Subcutaneous abdominal adipose tissue (tissue), 5 donors: ENCODE data around the gene THBS2.

Experiments
- H3K27ac ChIP-seq: one replicate; pipeline ENCODE4 v1.7.0; 2013; ENCODE audit warnings: low read depth, mild to moderate bottlenecking, inconsistent platforms, low read length, moderate library complexity
- H3K27me3 ChIP-seq, 5 donors: one replicate each; pipeline ENCODE4 v1.7.0; 2013; ENCODE audit warnings: low read length in 5 of 5, inconsistent platforms in 1 of 5; ENCODE audit not compliant: control insufficient read depth in 5 of 5, insufficient read depth in 4 of 5
- H3K36me3 ChIP-seq, 5 donors: one replicate each; pipeline ENCODE4 v1.7.0; 2013; ENCODE audit warnings: low read length in 5 of 5; ENCODE audit not compliant: control insufficient read depth in 5 of 5, insufficient read depth in 5 of 5
- H3K4me1 ChIP-seq, 5 donors: one replicate each; pipeline ENCODE4 v1.7.0; 2013; ENCODE audit warnings: low read length in 5 of 5, mild to moderate bottlenecking in 3 of 5, moderate library complexity in 1 of 5; ENCODE audit not compliant: control insufficient read depth in 5 of 5, insufficient read depth in 5 of 5
- H3K4me3 ChIP-seq, 5 donors: one replicate each; pipeline ENCODE4 v1.7.0; 2013; ENCODE audit warnings: low read length in 5 of 5, low read depth in 1 of 5
- H3K9ac ChIP-seq, 5 donors: one replicate each; pipeline ENCODE4 v1.7.0; 2013; ENCODE audit warnings: low read length in 5 of 5, mild to moderate bottlenecking in 4 of 5, moderate library complexity in 3 of 5
- H3K9me3 ChIP-seq, 5 donors: one replicate each; pipeline ENCODE4 v1.7.0; 2013; ENCODE audit warnings: low read length in 5 of 5; ENCODE audit not compliant: control insufficient read depth in 5 of 5
- donor health status: healthy.
- donor health status: healthy.
- donor health status: healthy.
- donor health status: healthy.
- donor health status: healthy.

THBS2 gene

GRCh38 chr6:169236545-169236944 lies 17.1 kb downstream of the THBS2 start:
- no peak overlapping the region for H3K9ac ChIP-seq
- H3K9me3 ChIP-seq, result peaks cover 0 to 19% (median 0%) of the 10 kb centered on the region in 5 donors
- no peak overlapping the region for H3K27ac ChIP-seq
- peaks cover 0 to under 1% (median 0%) of the 10 kb centered on the region in 5 donors for H3K4me1 ChIP-seq
- no peak overlapping the region for H3K4me3 ChIP-seq
- peaks cover 0 to 2% (median 0%) of the 10 kb centered on the region in 5 donors for H3K27me3 ChIP-seq
- peaks cover 0 to 29% (median 0%) of the 10 kb centered on the region in 5 donors for H3K36me3 ChIP-seq

DNA sequence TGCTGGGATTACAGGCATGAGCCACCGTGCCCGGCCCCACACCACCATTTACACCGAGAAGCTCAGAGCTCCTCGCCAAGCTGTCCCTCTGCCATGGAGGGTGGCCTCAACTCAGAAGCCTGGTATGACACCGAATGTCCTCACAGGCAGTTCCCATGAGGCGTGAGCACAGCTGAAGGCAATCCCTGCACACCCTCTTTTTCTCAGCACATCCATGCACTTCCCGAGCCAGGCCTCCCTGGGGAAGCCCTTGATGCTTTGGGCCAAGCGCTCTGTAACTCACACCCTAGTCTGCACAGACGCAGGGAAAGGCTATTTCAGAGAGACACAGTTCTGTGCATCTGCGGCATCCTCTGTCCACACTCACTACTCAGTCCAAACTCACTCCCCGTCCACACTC lies 18.4 kb downstream of the THBS2 start:
- H3K4me1 ChIP-seq, result peaks cover 0 to under 1% (median 0%) of the 10 kb centered on the region in 5 donors
- no peaks in the 10 kb centered on the region for H3K27me3 ChIP-seq
- H3K9me3 ChIP-seq, result peaks cover 0 to 20% (median 0%) of the 10 kb centered on the region in 5 donors
- H3K36me3 ChIP-seq, result peaks cover 0 to 28% (median 0%) of the 10 kb centered on the region in 5 donors
- H3K4me3 ChIP-seq, result no peak overlapping the region
- H3K27ac ChIP-seq, result no peak overlapping the region
- no peak overlapping the region for H3K9ac ChIP-seq

- Histone ChIP-seq H3K27ac (no peak overlapping the region), H3K9ac (no peak overlapping the region), H3K36me3 (peaks cover 0 to 28% (median 0%) of the 10 kb centered on the region in 5 donors), H3K4me3 (no peak overlapping the region), H3K4me1 (peaks cover 0 to 7% (median 3%) of the 10 kb centered on the region in 5 donors), H3K27me3 (no peaks in the 10 kb centered on the region), H3K9me3 (peaks cover 0 to 20% (median 0%) of the 10 kb centered on the region in 5 donors)
Observed at GRCh38 chr6:169234634-169235033, 19.0 kb downstream of the THBS2 start.

DNA sequence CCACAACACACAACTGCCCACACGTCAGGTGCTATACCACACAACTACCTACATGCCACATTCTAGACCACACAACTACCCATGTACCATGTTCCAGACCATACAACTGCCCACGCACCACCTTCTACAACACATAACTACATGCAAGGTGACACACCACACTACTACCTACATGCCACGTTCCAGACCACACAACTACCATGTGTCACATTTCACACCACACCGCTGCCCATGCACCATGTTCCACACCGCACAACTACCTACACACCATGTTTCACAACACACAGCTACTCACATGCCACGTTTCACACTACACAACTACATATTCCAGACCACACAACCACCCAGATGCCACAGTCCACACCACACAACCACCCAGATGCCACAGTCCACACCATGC lies 19.8 kb downstream of the THBS2 start:
- Histone ChIP-seq H3K9me3 (peaks cover 0 to 20% (median 0%) of the 10 kb centered on the region in 5 donors), H3K27me3 (no peaks in the 10 kb centered on the region), H3K36me3 (peaks cover 0 to 28% (median 0%) of the 10 kb centered on the region in 5 donors), H3K4me3 (no peak overlapping the region), H3K9ac (no peak overlapping the region), H3K4me1 (peaks cover 0 to 12% (median 7%) of the 10 kb centered on the region in 5 donors), H3K27ac (no peak overlapping the region)

DNA sequence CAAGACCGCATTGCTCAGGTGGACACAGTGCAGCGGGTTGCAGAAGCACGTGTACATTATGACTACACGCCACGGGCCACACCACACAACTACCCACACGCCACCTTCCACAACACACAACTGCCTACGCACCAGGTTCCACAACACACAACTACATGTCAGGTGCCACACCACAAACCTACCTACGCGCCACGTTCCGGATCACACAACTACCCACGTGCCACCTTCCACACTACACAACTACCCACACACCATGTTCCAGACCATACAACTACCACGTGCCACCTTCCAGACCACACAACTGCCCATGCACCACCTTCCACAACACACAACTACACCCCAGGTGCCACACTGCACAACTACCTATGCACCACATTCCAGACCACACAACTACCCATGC lies 20.5 kb downstream of the THBS2 start:
- Histone ChIP-seq H3K4me3 (no peak overlapping the region), H3K36me3 (peaks cover 0 to 28% (median 0%) of the 10 kb centered on the region in 5 donors), H3K9ac (no peak overlapping the region), H3K4me1 (peaks cover 0 to 12% (median 7%) of the 10 kb centered on the region in 5 donors), H3K27me3 (no peaks in the 10 kb centered on the region), H3K9me3 (peaks cover 0 to 20% (median 0%) of the 10 kb centered on the region in 5 donors), H3K27ac (no peak overlapping the region)

DNA sequence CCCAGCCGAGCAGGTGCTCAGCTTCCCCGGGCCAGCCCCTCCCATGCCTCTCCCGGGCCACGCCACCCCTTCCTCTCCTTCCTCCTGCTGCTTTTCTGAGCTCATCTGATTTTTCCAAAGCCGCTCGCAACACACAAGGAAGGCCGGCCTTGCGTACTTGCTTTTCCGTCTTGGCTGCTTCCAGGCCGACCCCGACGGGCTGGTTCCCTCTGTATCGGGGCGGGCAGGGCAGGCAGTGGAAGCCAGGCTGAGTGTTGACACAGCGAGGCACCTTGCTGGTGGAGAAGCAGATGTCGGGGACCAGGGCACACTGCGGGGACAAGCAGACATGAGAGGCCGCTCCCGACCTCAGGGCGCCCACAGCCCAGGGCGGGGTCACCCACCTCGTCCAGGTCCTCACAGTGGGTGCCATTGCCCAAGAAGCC lies 21.1 kb downstream of the THBS2 start:
- Histone ChIP-seq H3K4me1 (peaks cover 0 to 12% (median 7%) of the 10 kb centered on the region in 5 donors), H3K4me3 (no peak overlapping the region), H3K9me3 (peaks cover 0 to 20% (median 0%) of the 10 kb centered on the region in 5 donors), H3K27me3 (no peaks in the 10 kb centered on the region), H3K36me3 (peaks cover 0 to 28% (median 0%) of the 10 kb centered on the region in 5 donors), H3K9ac (no peak overlapping the region), H3K27ac (no peak overlapping the region)

GRCh38 chr6:169231790-169232506 lies 21.7 kb downstream of the THBS2 start:
- Histone ChIP-seq H3K9ac (no peak overlapping the region), H3K4me3 (no peak overlapping the region), H3K27ac (no peak overlapping the region), H3K4me1 (peaks cover 0 to 12% (median 7%) of the 10 kb centered on the region in 5 donors), H3K36me3 (peaks cover 0 to 24% (median 3%) of the 10 kb centered on the region in 5 donors), H3K27me3 (no peaks in the 10 kb centered on the region), H3K9me3 (peaks cover 0 to 20% (median 0%) of the 10 kb centered on the region in 5 donors)

GRCh38 chr6:169230946-169231789 lies 22.5 kb downstream of the THBS2 start:
- Histone ChIP-seq H3K4me1 (peaks cover 0 to 12% (median 7%) of the 10 kb centered on the region in 5 donors), H3K27me3 (no peaks in the 10 kb centered on the region), H3K9ac (no peak overlapping the region), H3K27ac (no peak overlapping the region), H3K9me3 (peaks cover 0 to 20% (median 0%) of the 10 kb centered on the region in 5 donors), H3K36me3 (peaks cover 0 to 24% (median 3%) of the 10 kb centered on the region in 5 donors), H3K4me3 (no peak overlapping the region)

DNA sequence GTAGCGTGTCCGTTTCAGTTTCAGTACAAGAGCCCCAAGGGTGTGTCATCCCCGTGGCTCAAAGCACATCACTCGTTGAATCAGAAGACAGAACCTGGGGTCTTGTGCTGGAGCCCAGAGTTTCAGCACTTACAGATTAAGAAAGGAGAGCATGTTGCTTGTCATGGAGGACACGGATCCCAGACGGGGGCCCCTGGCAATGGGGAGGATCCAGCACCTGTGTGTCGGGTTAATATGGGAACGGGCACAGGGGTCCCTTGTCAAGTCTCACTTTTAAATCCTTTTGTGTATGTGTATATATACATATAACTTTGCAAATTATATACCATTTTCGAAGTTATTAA lies 23.4 kb downstream of the THBS2 start:
- Histone ChIP-seq H3K9me3 (peaks cover 0 to 20% (median 0%) of the 10 kb centered on the region in 5 donors), H3K4me1 (peaks cover 0 to 12% (median 7%) of the 10 kb centered on the region in 5 donors), H3K9ac (no peak overlapping the region), H3K27ac (no peak overlapping the region), H3K27me3 (no peaks in the 10 kb centered on the region), H3K36me3 (peaks cover 0 to 24% (median 4%) of the 10 kb centered on the region in 5 donors), H3K4me3 (no peak overlapping the region)
